Coronary artery (tissue), 2 donors: ENCODE measurements around the gene TMC2.
"Not testable (repeated sequence)": the region's sequence is repeated elsewhere in the genome, so short reads cannot be mapped to it uniquely, and the experiment has no call there.

ENCODE experiments used
- DNase-seq: peaks from one replicate; pipeline ENCODE4 v3.0.0-alpha.2; 2017; ENCODE audit warnings: low spot score
- H3K27ac ChIP-seq, 2 donors: fragments of 200-600 bp; sonication (generic); one replicate each; pipeline ENCODE4 v1.5.1; 2016 to 2019
- H3K4me3 ChIP-seq: fragments of 200-600 bp; sonication (generic); 2 replicates; pipeline ENCODE4 v1.5.1; 2016; ENCODE audit warnings: mild to moderate bottlenecking, moderate library complexity
- CTCF ChIP-seq: fragments of 200-600 bp; sonication (generic); IDR thresholded peaks from one replicate; pipeline ENCODE4 v1.5.1; 2019; ENCODE audit warnings: antibody characterized with exemption

The TMC2 gene

DNA sequence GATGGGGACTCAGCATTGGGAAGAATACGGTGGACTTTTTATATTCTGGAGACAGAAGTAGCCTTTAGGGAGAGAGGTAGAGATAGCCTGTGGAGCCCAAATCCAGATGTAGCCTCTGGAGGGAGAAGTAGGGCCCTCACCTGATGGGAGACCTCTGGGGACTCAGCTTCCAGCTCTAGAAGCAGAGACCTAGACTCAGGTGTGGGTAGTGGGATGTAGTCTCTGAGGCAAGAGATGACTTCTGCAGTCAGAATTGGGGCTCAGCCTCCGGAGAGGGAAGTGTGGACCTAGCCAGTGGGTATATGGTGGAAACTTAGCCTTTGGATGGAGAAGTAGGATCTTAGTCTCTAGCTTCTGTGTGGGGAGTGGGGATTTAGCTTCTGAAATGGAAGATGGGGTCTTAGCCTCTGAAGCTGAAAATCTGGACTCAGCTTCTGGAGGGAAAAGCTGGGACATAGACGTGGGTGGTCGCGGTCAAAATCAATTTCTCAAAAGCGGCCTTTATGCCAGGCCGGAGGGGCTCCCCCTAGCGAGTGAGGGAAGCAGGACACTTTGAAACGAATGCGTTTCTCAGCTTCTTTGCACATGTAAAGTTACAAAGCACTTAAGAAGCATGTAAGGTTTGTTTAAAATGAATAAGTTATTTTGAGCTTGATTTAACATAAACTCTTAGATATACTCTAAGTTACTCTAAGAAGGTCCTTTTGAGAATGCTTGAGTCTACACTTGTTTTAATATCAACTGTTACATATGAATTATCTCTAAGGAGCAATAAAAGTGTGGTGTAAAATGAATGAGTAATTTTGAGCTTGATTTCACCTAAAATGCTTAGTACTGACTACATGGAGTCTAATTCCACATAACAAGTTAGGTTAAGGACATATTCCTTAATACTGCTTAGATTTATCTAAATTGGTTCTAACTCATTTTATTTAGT is 14.7 kb upstream of the TMC2 start:
- peak; percentile 79 for TF ChIP-seq CTCF
- H3K27ac ChIP-seq: no peak overlapping the region
- H3K4me3 ChIP-seq: no peak overlapping the region
- no peak for DNase-seq

DNA sequence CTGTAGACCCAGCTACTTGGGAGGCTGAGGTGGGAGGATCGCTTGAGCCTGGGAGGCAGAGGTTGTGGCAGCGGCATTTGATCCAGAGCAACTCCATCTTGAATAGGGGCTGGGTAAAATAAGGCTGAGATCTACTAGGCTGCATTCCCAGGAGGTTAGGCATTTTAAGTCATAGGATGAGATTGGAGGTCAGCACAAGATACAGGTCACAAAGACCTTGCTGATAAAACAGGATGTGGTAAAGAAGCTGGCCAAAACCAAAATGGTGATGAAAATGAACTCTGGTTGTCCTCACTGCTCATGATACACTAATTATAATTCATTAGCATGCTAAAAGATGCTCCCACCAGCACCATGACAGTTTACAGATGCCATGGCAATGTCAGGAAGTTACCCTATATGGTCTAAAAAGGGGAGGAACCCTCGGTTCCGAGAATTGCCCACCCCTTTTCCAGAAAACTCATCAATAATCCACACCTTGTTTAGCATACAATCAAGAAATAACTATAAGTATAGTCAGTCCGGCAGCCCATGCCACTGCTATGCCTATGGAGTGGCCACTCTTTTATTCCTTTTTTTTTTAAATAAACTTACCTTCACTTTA is 13.4 kb upstream of the TMC2 start:
- not testable (repeated sequence) for H3K27ac ChIP-seq, DNase-seq, H3K4me3 ChIP-seq

- H3K4me3 ChIP-seq: peak overlapping the region; percentile 80
- DNase-seq: peak; percentile 90
- H3K27ac ChIP-seq: peak overlapping the region; percentile 88 to 90
- TF ChIP-seq CTCF: peak; percentile 92
Measured at GRCh38 chr20:2523919-2524708, 12.3 kb upstream of the TMC2 start.

GRCh38 chr20:2524709-2525506 is 11.5 kb upstream of the TMC2 start:
- peak; percentile 80 for DNase-seq
- H3K27ac ChIP-seq: peak overlapping the region; percentile 88 to 90
- peak; percentile 8 for TF ChIP-seq CTCF
- peak overlapping the region; percentile 80 for H3K4me3 ChIP-seq

GRCh38 chr20:2526218-2526583 is 10.2 kb upstream of the TMC2 start:
- not testable (repeated sequence) for H3K4me3 ChIP-seq, DNase-seq, H3K27ac ChIP-seq

DNA sequence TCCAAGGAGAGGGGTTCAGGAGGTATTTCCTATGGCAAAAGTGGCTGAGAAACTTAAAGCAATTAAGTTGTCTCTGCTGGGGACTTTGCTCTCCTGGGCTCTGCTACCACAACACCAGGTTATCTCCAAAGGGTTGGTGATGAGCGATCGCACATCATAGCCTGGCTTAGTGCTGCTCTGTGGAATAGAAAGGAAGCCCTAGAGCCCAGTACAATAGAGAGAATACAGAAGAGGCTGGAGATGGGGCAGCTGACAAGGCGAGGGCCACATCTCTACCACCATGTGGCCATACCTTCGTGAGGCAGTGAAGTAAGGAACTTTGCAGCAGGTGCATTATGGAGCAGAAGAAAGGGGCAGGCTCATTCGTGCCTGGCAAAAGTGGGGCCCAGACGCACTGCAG is 8.6 kb upstream of the TMC2 start:
- no peak for DNase-seq
- no peak overlapping the region for H3K27ac ChIP-seq
- no peak overlapping the region for H3K4me3 ChIP-seq
- TF ChIP-seq CTCF: no peak

DNA sequence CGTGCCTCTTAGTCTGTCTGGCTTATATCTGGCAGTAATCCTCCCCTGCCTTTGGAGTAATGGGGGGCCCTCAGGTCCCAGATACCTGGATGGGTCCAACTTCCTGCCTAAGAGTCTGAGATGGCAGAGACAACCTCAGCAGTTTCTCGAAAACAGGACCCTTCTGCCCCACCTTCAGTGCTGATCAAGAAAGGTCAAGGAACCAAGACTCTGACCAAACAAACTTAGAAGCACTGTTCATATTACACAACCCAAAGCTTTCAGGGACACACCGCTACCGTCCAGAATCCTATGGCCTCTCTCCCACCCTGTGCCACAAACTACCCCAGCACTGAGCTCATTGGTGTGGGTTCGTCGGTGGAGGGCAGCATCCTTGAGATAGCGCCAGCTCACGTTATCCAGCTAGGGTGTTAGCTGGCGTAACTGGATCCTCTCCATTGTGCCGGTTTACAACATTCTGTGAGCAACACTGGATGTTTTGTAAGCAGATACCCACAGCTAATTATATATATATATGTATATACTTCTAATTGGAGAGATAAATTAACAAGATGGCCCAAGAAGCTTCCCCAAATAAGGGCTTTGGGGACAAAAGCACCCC is 7.6 kb upstream of the TMC2 start:
- DNase-seq: no peak
- no peak for TF ChIP-seq CTCF
- Histone ChIP-seq H3K4me3 (no peak overlapping the region), H3K27ac (no peak overlapping the region)
